GM12878 (cell line): ENCODE results near the gene AGAP3. TPM values are rescaled to one million over a fixed set of nuclear protein-coding genes. Genes with fewer than 3 reads are reported as not detected.
A peak's percentile ranks its signal among the peaks of the same experiment; 100 is the strongest.

Experiments used
- ATAC-seq: fragments of 200-7000 bp; cut with Tn5 transposase; 3 replicates; pipeline ENCODE4 v1.9.1; 2020; ENCODE audit warnings: mild to moderate bottlenecking, moderate library complexity
- BruUV-seq: library from RNA; stranded (reverse); fragments of 400-500 nt; replicated peaks from 2 replicates; lab custom pipeline; 2021; lab: Mats Ljungman, UMichigan
- CTCF ChIA-PET: fragments of 300-600 bp; sonication (Branson Sonifier 250); formaldehyde crosslinking; extraction: SDS; loops from one replicate; lab custom pipeline; 2021; ENCODE audit warnings: inconsistent platforms; lab: Yijun Ruan, JAX
- POLR2A ChIA-PET: fragments of 350-600 bp; formaldehyde crosslinking; extraction: SDS; loops from one replicate; lab custom pipeline; 2021; ENCODE audit warnings: inconsistent platforms; lab: Charles Lee
- RAD21 ChIA-PET: fragments of 300-600 bp; sonication (Branson Sonifier 250); formaldehyde crosslinking; loops from one replicate; lab custom pipeline; 2023; ENCODE audit warnings: antibody characterized with exemption; ENCODE audit not compliant: unreplicated experiment; lab: Charles Lee
- SMC1A ChIA-PET: fragments of 300-600 bp; sonication (Branson Sonifier 250); formaldehyde crosslinking; loops from one replicate; lab custom pipeline; 2023; ENCODE audit not compliant: unreplicated experiment, uncharacterized antibody; lab: Charles Lee
- DNase-seq: peaks from one replicate; pipeline ENCODE4 v3.0.0-alpha.2; 2011; ENCODE audit warnings: low read depth, low spot score
- FAIRE-seq: peaks from 3 replicates; lab custom pipeline; 2011; peaks lifted over from hg19 to GRCh38; lab: Jason Lieb, UNC
- H2AFZ ChIP-seq: 2 replicates; pipeline ENCODE4 v1.6.0; 2011; ENCODE audit warnings: low read depth, low read length, control low read depth; ENCODE audit not compliant: control insufficient read depth
- H3K27ac ChIP-seq: 2 replicates; pipeline ENCODE4 v1.5.1; 2011; ENCODE audit warnings: control low read depth; ENCODE audit not compliant: control insufficient read depth, insufficient read depth
- H3K27me3 ChIP-seq, 2 experiments: replicated peaks in 1 of 2; 2 replicates each; pipeline versions ENCODE4 v1.6.0 to v1.6.1; 2011; ENCODE audit warnings: low read length in 1 of 2; ENCODE audit not compliant: control insufficient read depth in 2 of 2, insufficient read depth in 2 of 2
- H3K36me3 ChIP-seq, 2 experiments: 2 replicates each; pipeline ENCODE4 v1.5.1; 2011; ENCODE audit warnings: low read length in 1 of 2; ENCODE audit not compliant: control insufficient read depth in 2 of 2, insufficient read depth in 2 of 2
- H3K4me1 ChIP-seq: 2 replicates; pipeline ENCODE4 v1.6.1; 2011; ENCODE audit warnings: mild to moderate bottlenecking, low read length, moderate library complexity, mixed read lengths; ENCODE audit not compliant: control insufficient read depth, insufficient read depth
- H3K4me2 ChIP-seq: 2 replicates; pipeline ENCODE4 v1.6.0; 2011; ENCODE audit warnings: control low read depth; ENCODE audit not compliant: control insufficient read depth, insufficient read depth
- H3K4me3 ChIP-seq: fragments of 200-600 bp; sonication (generic); 2 replicates; pipeline ENCODE4 v1.5.1; 2016
- H3K79me2 ChIP-seq: 2 replicates; pipeline ENCODE4 v1.6.0; 2011; ENCODE audit warnings: low read length; ENCODE audit not compliant: control insufficient read depth, insufficient read depth
- H3K9ac ChIP-seq: 2 replicates; pipeline ENCODE4 v1.8.0; 2011; ENCODE audit warnings: low read length, control low read depth, mixed read lengths; ENCODE audit not compliant: control insufficient read depth, insufficient read depth
- H3K9me3 ChIP-seq: replicated peaks from 3 replicates; pipeline ENCODE4 v1.5.1; 2011; ENCODE audit warnings: mild to moderate bottlenecking, low read length; ENCODE audit not compliant: control insufficient read depth, insufficient read depth
- H4K20me1 ChIP-seq: 2 replicates; pipeline ENCODE4 v1.6.0; 2011; ENCODE audit not compliant: control insufficient read depth, insufficient read depth
- CHD2 ChIP-seq: IDR thresholded peaks from 2 replicates; pipeline ENCODE4 v1.6.1; 2011; ENCODE audit warnings: low read depth, low read length, improper control_type of control experiment, borderline replicate concordance
- HDGF ChIP-seq: fragments of 450-650 bp; IDR thresholded peaks from 2 replicates; pipeline ENCODE4 v1.6.1; 2016; ENCODE audit warnings: antibody characterized with exemption
- LARP7 ChIP-seq: fragments of 450-650 bp; IDR thresholded peaks from 2 replicates; pipeline ENCODE4 v1.6.1; 2017; ENCODE audit warnings: mild to moderate bottlenecking
- MTA2 ChIP-seq: fragments of 450-650 bp; IDR thresholded peaks from 2 replicates; pipeline ENCODE4 v1.6.1; 2016; ENCODE audit warnings: low read depth, mild to moderate bottlenecking, moderate library complexity
- POLR2AphosphoS5 ChIP-seq: IDR thresholded peaks from 2 replicates; pipeline ENCODE4 v1.6.1; 2011; ENCODE audit warnings: mild to moderate bottlenecking, low read length, inconsistent platforms
- RB1 ChIP-seq: fragments of 450-650 bp; formaldehyde crosslinking; IDR thresholded peaks from 2 replicates; pipeline ENCODE4 v1.6.1; 2017; ENCODE audit warnings: mild to moderate bottlenecking, borderline replicate concordance
- SMAD1 ChIP-seq: fragments of 450-650 bp; IDR thresholded peaks from 2 replicates; pipeline ENCODE4 v1.6.1; 2018; ENCODE audit warnings: mild to moderate bottlenecking, low read depth; ENCODE audit not compliant: partially characterized antibody
- SP1 ChIP-seq: IDR thresholded peaks from one replicate; pipeline ENCODE4 v1.6.1; 2011; ENCODE audit warnings: low read depth, low read length
- SPI1 ChIP-seq: IDR thresholded peaks from 2 replicates; pipeline ENCODE4 v1.6.1; 2011; ENCODE audit warnings: low read depth, mild to moderate bottlenecking, low read length, moderate library complexity, borderline replicate concordance; ENCODE audit not compliant: insufficient read depth
- SRF ChIP-seq, 2 experiments: IDR thresholded peaks; 2 replicates each; pipeline ENCODE4 v1.6.1; 2011; ENCODE audit warnings: low read depth in 2 of 2, low read length in 2 of 2, mild to moderate bottlenecking in 1 of 2, moderate library complexity in 1 of 2
- TARDBP ChIP-seq: IDR thresholded peaks from 2 replicates; pipeline ENCODE4 v1.6.1; 2016; ENCODE audit warnings: borderline replicate concordance
- WGBS: methylation state at CpG from one replicate; pipeline ENCODE4 v1.1.6; 2016; ENCODE audit warnings: low lambda C conversion rate; ENCODE audit not compliant: insufficient replicate concordance, insufficient coverage; ENCODE audit errors: missing lambda C conversion rate; 5-methylcytosine and 5-hydroxymethylcytosine counted together
- in situ Hi-C: fragments of 300-500 bp; cut with MboI; formaldehyde crosslinking; loops from 9 replicates; pipeline ENCODE4 v1.14.3; 2018; ENCODE audit warnings: mixed read lengths
- intact Hi-C: fragments of 100-400 bp; cut with micrococcal nuclease; formaldehyde crosslinking; loops from one replicate; pipeline ENCODE4 v1.14.2; 2022; ENCODE audit not compliant: unreplicated experiment
- polyA plus RNA-seq, 11 experiments: library from polyadenylated mRNA; depleted of rRNA in 4 of 11; unstranded in 6 of 11; stranded (reverse) in 5 of 11; fragments of >200 nt; fragmentation: Nextera tagmentation in 4 of 11; fragmentation: Illumina TruSeq in 1 of 11; extraction: Ambion mirVana in 4 of 11; extraction: Trizol in 1 of 11; gene quantifications; 1 replicate in 1 of 11; 2 replicates in 10 of 11; pipeline versions ENCODE4 v1.2.1 to v1.2.3, GENCODE V29; 2011 to 2016; ENCODE audit warnings: inconsistent platforms in 2 of 11, missing spikeins in 2 of 11, low read depth in 1 of 11
- total RNA-seq, 4 experiments: library from RNA; depleted of rRNA in 3 of 4; stranded (reverse); fragments of >200 nt in 3 of 4; fragmentation: Illumina TruSeq in 1 of 4; extraction: Trizol in 1 of 4; gene quantifications; 2 replicates each; pipeline versions ENCODE4 v1.2.1 to v1.2.3, GENCODE V29; 2013 to 2021
- TF ChIP-seq, protein P1 (sequence below): IDR thresholded peaks from 2 replicates; pipeline ENCODE4 v1.6.1; 2012; ENCODE audit warnings: improper control_type of control experiment, low read depth, low read length; ENCODE audit not compliant: insufficient replicate concordance

Gene AGAP3
- total and polyA plus RNA-seq, 10 of the 15 experiments (the other 5 are each of a cell fraction or from before 2014, with no cell fraction given) = 1.8 to 68.1 (median 15.7) TPM

DNA sequence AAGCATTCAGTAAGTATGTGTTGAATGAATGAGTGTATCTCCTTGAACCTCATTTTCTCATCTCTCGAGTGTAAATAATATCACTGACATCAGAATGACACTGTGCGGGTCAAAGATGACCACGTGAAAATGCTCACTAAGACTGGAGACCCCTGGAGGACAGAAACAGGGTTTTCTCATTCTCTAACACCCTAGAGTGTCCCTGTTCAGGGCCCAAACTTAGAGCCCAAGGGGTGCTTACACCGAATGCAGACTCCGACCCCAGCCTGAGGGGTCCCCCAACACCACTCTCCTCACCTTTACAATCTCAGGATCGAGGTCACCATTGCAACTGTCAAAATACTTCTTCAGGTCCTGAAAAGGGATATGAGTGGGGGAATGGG, 30.0 kb upstream of the AGAP3 start:
- peak overlapping the region; percentile 95; the same call in 1 of the 2 replicates for H3K4me2 ChIP-seq
- H3K4me3 ChIP-seq = no peak overlapping the region
- ATAC-seq (no peak), FAIRE-seq (no peak), DNase-seq (no peak)
- ChIA-PET POLR2A (no interaction called here), CTCF (no interaction called here), SMC1A (no interaction called here), RAD21 (no interaction called here)
- peaks cover 16% of the 10 kb centered on the region for H3K79me2 ChIP-seq
- no peaks in the 10 kb centered on the region for H3K27me3 ChIP-seq
- H3K9me3 ChIP-seq = no peaks in the 10 kb centered on the region
- intact Hi-C loops = no loop called here
- peaks cover 24% of the 10 kb centered on the region for H3K4me1 ChIP-seq
- H3K27ac ChIP-seq = no peak overlapping the region
- no peak overlapping the region for H3K9ac ChIP-seq
- in situ Hi-C loops = no loop called here
- H4K20me1 ChIP-seq = no peaks in the 10 kb centered on the region
- 94% methylated on average over 6 of the region's 6 CpGs for whole genome bisulfite sequencing
- TF ChIP-seq POLR2AphosphoS5 (no peak), SPI1 (no peak)
- no peaks in the 10 kb centered on the region for H3K36me3 ChIP-seq
- no peak overlapping the region for H2AFZ ChIP-seq
- no TSS peak for BruUV-seq

DNA sequence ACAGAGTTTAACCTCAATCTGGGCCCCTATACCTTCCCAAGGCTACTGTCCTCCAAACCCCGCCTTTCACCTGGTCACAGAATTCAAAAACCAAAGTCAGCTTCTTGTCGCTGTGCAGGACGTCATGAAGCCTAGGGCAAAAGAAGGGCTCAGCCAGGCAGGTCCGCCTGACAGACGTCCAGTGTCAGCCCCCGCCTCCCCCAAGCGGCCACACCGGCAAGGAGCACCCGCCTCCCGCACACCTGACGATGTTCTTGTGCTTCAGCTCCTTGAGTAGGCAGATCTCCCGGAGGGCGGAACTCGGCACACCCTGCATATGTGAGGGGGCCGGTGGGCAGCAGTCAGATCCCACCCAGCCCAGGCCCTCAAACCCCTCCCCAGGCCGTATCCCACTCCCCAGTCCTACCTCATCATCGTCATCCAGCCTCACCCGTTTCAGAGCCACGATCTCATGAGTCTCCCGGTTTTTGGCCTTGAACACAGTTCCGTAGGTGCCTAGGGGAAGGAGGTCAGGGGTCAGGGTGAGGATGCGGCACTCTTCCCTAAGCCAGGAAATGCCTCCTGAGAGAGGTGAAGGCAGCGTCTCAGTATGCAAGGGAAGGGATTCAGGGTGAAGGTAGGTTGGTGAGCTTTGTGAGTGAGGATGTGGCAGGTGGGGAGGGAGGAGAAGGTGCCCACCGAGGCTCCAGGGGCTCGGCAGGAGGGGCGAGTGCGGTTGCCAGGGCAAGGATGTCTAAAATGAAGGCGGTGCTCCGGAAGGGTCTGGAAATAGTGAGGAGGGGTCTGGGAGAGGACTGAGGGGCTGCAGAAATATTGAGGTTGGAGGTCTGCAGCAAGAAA, 29.4 kb upstream of the AGAP3 start:
- ChIA-PET POLR2A (no interaction called here), CTCF (interaction anchor here (1.0 kb wide), 1 partner anchor 29 kb away, joined by 3 read pairs; the partner anchor contains the start of gene ABCB8), RAD21 (no interaction called here), SMC1A (no interaction called here)
- H3K4me2 ChIP-seq = peak overlapping the region; percentile 95
- in situ Hi-C loops (no loop called here), intact Hi-C loops (no loop called here)
- FAIRE-seq (no peak), DNase-seq (no peak), ATAC-seq (no peak)
- peak overlapping the region; percentile 87 for H3K4me3 ChIP-seq
- H2AFZ ChIP-seq = peak overlapping the region; percentile 94
- peaks cover 19% of the 10 kb centered on the region for H3K79me2 ChIP-seq
- H3K27ac ChIP-seq = no peak overlapping the region
- H3K9ac ChIP-seq = peak overlapping the region; percentile 82
- 69% methylated on average over 29 of the region's 29 CpGs for WGBS
- peaks cover 24% of the 10 kb centered on the region for H3K4me1 ChIP-seq
- H4K20me1 ChIP-seq = no peaks in the 10 kb centered on the region
- H3K36me3 ChIP-seq = no peaks in the 10 kb centered on the region
- no peaks in the 10 kb centered on the region for H3K9me3 ChIP-seq
- BruUV-seq = no TSS peak
- no peaks in the 10 kb centered on the region for H3K27me3 ChIP-seq
- TF ChIP-seq, protein P1, sequence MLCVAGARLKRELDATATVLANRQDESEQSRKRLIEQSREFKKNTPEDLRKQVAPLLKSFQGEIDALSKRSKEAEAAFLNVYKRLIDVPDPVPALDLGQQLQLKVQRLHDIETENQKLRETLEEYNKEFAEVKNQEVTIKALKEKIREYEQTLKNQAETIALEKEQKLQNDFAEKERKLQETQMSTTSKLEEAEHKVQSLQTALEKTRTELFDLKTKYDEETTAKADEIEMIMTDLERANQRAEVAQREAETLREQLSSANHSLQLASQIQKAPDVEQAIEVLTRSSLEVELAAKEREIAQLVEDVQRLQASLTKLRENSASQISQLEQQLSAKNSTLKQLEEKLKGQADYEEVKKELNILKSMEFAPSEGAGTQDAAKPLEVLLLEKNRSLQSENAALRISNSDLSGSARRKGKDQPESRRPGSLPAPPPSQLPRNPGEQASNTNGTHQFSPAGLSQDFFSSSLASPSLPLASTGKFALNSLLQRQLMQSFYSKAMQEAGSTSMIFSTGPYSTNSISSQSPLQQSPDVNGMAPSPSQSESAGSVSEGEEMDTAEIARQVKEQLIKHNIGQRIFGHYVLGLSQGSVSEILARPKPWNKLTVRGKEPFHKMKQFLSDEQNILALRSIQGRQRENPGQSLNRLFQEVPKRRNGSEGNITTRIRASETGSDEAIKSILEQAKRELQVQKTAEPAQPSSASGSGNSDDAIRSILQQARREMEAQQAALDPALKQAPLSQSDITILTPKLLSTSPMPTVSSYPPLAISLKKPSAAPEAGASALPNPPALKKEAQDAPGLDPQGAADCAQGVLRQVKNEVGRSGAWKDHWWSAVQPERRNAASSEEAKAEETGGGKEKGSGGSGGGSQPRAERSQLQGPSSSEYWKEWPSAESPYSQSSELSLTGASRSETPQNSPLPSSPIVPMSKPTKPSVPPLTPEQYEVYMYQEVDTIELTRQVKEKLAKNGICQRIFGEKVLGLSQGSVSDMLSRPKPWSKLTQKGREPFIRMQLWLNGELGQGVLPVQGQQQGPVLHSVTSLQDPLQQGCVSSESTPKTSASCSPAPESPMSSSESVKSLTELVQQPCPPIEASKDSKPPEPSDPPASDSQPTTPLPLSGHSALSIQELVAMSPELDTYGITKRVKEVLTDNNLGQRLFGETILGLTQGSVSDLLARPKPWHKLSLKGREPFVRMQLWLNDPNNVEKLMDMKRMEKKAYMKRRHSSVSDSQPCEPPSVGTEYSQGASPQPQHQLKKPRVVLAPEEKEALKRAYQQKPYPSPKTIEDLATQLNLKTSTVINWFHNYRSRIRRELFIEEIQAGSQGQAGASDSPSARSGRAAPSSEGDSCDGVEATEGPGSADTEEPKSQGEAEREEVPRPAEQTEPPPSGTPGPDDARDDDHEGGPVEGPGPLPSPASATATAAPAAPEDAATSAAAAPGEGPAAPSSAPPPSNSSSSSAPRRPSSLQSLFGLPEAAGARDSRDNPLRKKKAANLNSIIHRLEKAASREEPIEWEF = no peak
- TF ChIP-seq SP1 = no peak
- no peak for TF ChIP-seq LARP7
- TF ChIP-seq SMAD1 = no peak
- no peak for TF ChIP-seq HDGF
- TF ChIP-seq SRF (IDR thresholded peaks at IDR 0.05; ENCODE audit: low read depth in 2 of 2, low read length in 2 of 2) = no peak
- TF ChIP-seq CHD2 = no peak
- no peak for TF ChIP-seq MTA2
- TF ChIP-seq TARDBP = no peak
- no peak for TF ChIP-seq RB1
